Thymus (tissue), 11 donors: Measurements from ENCODE around the gene DNAJC9. TPM values are rescaled to one million over a fixed set of nuclear protein-coding genes. Genes with fewer than 3 reads are reported as not detected.
"Not testable (repeated sequence)": the region's sequence is repeated elsewhere in the genome, so short reads cannot be mapped to it uniquely, and the experiment has no call there.

Experiments
- DNase-seq, 9 donors: peaks; one replicate each; pipeline ENCODE4 v3.0.0-alpha.2; 2013; ENCODE audit warnings: low spot score in 9 of 9, low read depth in 6 of 9, missing footprints in 1 of 9
- H3K27ac ChIP-seq, 2 donors: one replicate each; pipeline ENCODE4 v1.5.1; 2013; ENCODE audit warnings: control low read depth in 1 of 2, low read depth in 1 of 2, low read length in 1 of 2, mild to moderate bottlenecking in 1 of 2, moderate library complexity in 1 of 2
- H3K27me3 ChIP-seq, 2 donors: one replicate each; pipeline ENCODE4 v1.5.1; 2013; ENCODE audit warnings: low read length in 1 of 2; ENCODE audit not compliant: control insufficient read depth in 2 of 2, insufficient read depth in 1 of 2
- H3K36me3 ChIP-seq, 2 donors: one replicate each; pipeline ENCODE4 v1.5.1; 2013; ENCODE audit warnings: low read length in 1 of 2, mild to moderate bottlenecking in 1 of 2, moderate library complexity in 1 of 2; ENCODE audit not compliant: control insufficient read depth in 2 of 2, insufficient read depth in 2 of 2
- H3K4me1 ChIP-seq, 2 donors: one replicate each; pipeline ENCODE4 v1.5.1; 2013; ENCODE audit warnings: low read length in 2 of 2; ENCODE audit not compliant: control insufficient read depth in 2 of 2, insufficient read depth in 2 of 2
- H3K4me3 ChIP-seq, 2 donors: one replicate each; pipeline ENCODE4 v1.5.1; 2013; ENCODE audit warnings: low read length in 2 of 2, control low read depth in 1 of 2, mild to moderate bottlenecking in 1 of 2
- H3K9me3 ChIP-seq, 2 donors: one replicate each; pipeline ENCODE4 v1.5.1; 2013; ENCODE audit warnings: low read length in 1 of 2, mild to moderate bottlenecking in 1 of 2; ENCODE audit not compliant: control insufficient read depth in 2 of 2, insufficient read depth in 1 of 2
- WGBS: extraction: QIAGEN DNeasy Blood & Tissue Kit; methylation state at CpG from one replicate; pipeline ENCODE4 v1.1.7; 2013; 5-methylcytosine and 5-hydroxymethylcytosine counted together
- polyA plus RNA-seq: library from polyadenylated mRNA; stranded (reverse); fragments of 200-250 nt; gene quantifications from one replicate; pipeline ENCODE4 v1.2.3, GENCODE V29; 2013
- total RNA-seq: library from RNA; stranded (reverse); fragments of 120-200 nt; gene quantifications from one replicate; pipeline ENCODE4 v1.2.4, GENCODE V29; 2013
- donor health status: healthy.

The DNAJC9 gene
- total and polyA plus RNA-seq, 2 donors, result 21.6 to 48.7 TPM

- Histone ChIP-seq H3K4me3 (no peak overlapping the region), H3K36me3 (no peaks in the 10 kb centered on the region), H3K27me3 (no peaks in the 10 kb centered on the region), H3K27ac (no peak overlapping the region), H3K4me1 (no peaks in the 10 kb centered on the region), H3K9me3 (no peaks in the 10 kb centered on the region)
- no peak for DNase-seq
- WGBS, result 92% methylated on average over 5 of the region's 5 CpGs
Observed at GRCh38 chr10:73262880-73263555, 16.0 kb upstream of the DNAJC9 start.

- Histone ChIP-seq H3K36me3 (no peaks in the 10 kb centered on the region), H3K9me3 (no peaks in the 10 kb centered on the region), H3K27ac (no peak overlapping the region), H3K4me3 (no peak overlapping the region), H3K27me3 (no peaks in the 10 kb centered on the region), H3K4me1 (no peaks in the 10 kb centered on the region)
- 90% methylated on average over 4 of the region's 4 CpGs for WGBS
- no peak for DNase-seq
Observed at GRCh38 chr10:73262105-73262730, 15.2 kb upstream of the DNAJC9 start.

- 96% methylated on average over 9 of the region's 9 CpGs for WGBS
- Histone ChIP-seq H3K4me1 (no peaks in the 10 kb centered on the region), H3K4me3 (no peak overlapping the region), H3K9me3 (no peaks in the 10 kb centered on the region), H3K27ac (no peak overlapping the region), H3K36me3 (no peaks in the 10 kb centered on the region), H3K27me3 (no peaks in the 10 kb centered on the region)
- no peak for DNase-seq
Observed at GRCh38 chr10:73261362-73261995, 14.4 kb upstream of the DNAJC9 start.

GRCh38 chr10:73258612-73259011 lies 11.6 kb upstream of the DNAJC9 start:
- H3K27me3 ChIP-seq, DNase-seq, H3K4me1 ChIP-seq, H3K27ac ChIP-seq, H3K36me3 ChIP-seq, H3K4me3 ChIP-seq, H3K9me3 ChIP-seq: not testable (repeated sequence)
- WGBS, result 98% methylated on average over 10 of the region's 10 CpGs

GRCh38 chr10:73253225-73253555 lies 6.1 kb upstream of the DNAJC9 start:
- H3K9me3 ChIP-seq, result no peaks in the 10 kb centered on the region
- no peaks in the 10 kb centered on the region for H3K27me3 ChIP-seq
- peaks cover 4 to 14% of the 10 kb centered on the region in 2 donors for H3K36me3 ChIP-seq
- peak overlapping the region in 1 of 2 donors; percentile 90 for H3K27ac ChIP-seq
- peaks cover 8 to 17% of the 10 kb centered on the region in 2 donors for H3K4me1 ChIP-seq
- peak overlapping the region; percentile 80 to 91 for H3K4me3 ChIP-seq
- under 1% methylated on average over 4 of the region's 4 CpGs for WGBS
- DNase-seq, result peak in 1 of 9 donors; percentile 37

GRCh38 chr10:73252445-73253224 lies 5.6 kb upstream of the DNAJC9 start, which contains the start of gene MRPS16:
Gene MRPS16 (minus strand): TSS chr10:73252644. CDS start chr10:73252482, 162 bp downstream.
- peak; percentile 89 to 98 (median 96) for DNase-seq
- Histone ChIP-seq H3K9me3 (no peaks in the 10 kb centered on the region), H3K27me3 (no peaks in the 10 kb centered on the region), H3K4me3 (peak within 1 kb of the TSS; percentile 80 to 91), H3K36me3 (peaks cover 4 to 14% of the 10 kb centered on the region in 2 donors), H3K4me1 (peaks cover 12 to 20% of the 10 kb centered on the region in 2 donors), H3K27ac (peak within 1 kb of the TSS; percentile 90 to 96)
- under 1% methylated on average over 51 of the region's 51 CpGs for WGBS

- Histone ChIP-seq H3K9me3 (no peaks in the 10 kb centered on the region), H3K27ac (peak overlapping the region; percentile 90 to 96), H3K4me1 (peaks cover 14 to 22% of the 10 kb centered on the region in 2 donors), H3K4me3 (peak overlapping the region; percentile 80 to 91), H3K36me3 (peaks cover 4 to 14% of the 10 kb centered on the region in 2 donors), H3K27me3 (no peaks in the 10 kb centered on the region)
- WGBS, result 31% methylated on average over 23 of the region's 23 CpGs
- DNase-seq, result peak in 1 of 9 donors; percentile 2
Observed at GRCh38 chr10:73251683-73252444, 4.8 kb upstream of the DNAJC9 start.

- peaks cover 19 to 38% of the 10 kb centered on the region in 2 donors for H3K4me1 ChIP-seq
- WGBS, result 90% methylated on average over 5 of the region's 5 CpGs
- no peak for DNase-seq
- no peak overlapping the region for H3K4me3 ChIP-seq
- H3K36me3 ChIP-seq, result peaks cover 9 to 37% of the 10 kb centered on the region in 2 donors
- H3K27me3 ChIP-seq, result no peaks in the 10 kb centered on the region
- H3K27ac ChIP-seq, result peak overlapping the region in 1 of 2 donors; percentile 94
- no peaks in the 10 kb centered on the region for H3K9me3 ChIP-seq
Observed at GRCh38 chr10:73248259-73248724, 1.2 kb upstream of the DNAJC9 start.
